ENCODE data around the gene BTC. TPM values are rescaled to one million over a fixed set of nuclear protein-coding genes. Genes with fewer than 3 reads are reported as not detected.

BTC gene
- total RNA-seq, 4 donors from 2014 or later: 1.8 to 13.4 (median 4.6) TPM

DNA sequence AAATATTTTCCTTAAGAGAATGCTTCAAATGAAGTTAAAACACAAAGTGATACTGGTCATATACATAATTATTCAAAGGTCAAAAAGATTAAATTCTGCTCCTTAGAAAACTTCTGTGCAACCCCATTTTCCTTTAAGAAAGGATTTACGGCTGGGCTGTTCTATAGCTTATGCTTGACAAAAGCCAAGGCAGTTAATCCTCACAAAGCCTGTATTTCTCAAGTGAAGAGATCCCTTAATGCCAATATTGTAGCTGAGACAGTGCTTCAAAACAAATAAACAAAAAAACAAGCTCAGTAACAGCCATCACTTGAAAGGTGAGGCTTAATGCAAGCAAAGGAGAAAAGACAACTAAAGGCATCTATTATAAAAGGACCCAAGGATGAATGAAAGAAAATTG lies 42.5 kb downstream of the BTC start:
- 71 to 77% methylated on average over 1 of the region's 1 CpG for WGBS, 2 donors
- Histone ChIP-seq H3K9me3 (no peaks in the 10 kb centered on the region), H3K27ac (no peak overlapping the region), H3K36me3 (peaks cover 0 to 5% (median 0%) of the 10 kb centered on the region in 3 donors), H3K4me3 (no peak overlapping the region), H3K4me1 (peaks cover 0 to 5% (median 0%) of the 10 kb centered on the region in 3 donors), H3K27me3 (no peaks in the 10 kb centered on the region)
- intact Hi-C loops (cut with DNase I): no loop called here
- no peak for DNase-seq
- TF ChIP-seq POLR2A (IDR thresholded peaks at IDR 0.05): no peak
- TF ChIP-seq, protein P1, sequence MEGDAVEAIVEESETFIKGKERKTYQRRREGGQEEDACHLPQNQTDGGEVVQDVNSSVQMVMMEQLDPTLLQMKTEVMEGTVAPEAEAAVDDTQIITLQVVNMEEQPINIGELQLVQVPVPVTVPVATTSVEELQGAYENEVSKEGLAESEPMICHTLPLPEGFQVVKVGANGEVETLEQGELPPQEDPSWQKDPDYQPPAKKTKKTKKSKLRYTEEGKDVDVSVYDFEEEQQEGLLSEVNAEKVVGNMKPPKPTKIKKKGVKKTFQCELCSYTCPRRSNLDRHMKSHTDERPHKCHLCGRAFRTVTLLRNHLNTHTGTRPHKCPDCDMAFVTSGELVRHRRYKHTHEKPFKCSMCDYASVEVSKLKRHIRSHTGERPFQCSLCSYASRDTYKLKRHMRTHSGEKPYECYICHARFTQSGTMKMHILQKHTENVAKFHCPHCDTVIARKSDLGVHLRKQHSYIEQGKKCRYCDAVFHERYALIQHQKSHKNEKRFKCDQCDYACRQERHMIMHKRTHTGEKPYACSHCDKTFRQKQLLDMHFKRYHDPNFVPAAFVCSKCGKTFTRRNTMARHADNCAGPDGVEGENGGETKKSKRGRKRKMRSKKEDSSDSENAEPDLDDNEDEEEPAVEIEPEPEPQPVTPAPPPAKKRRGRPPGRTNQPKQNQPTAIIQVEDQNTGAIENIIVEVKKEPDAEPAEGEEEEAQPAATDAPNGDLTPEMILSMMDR (IDR thresholded peaks at IDR 0.05): no peak

DNA sequence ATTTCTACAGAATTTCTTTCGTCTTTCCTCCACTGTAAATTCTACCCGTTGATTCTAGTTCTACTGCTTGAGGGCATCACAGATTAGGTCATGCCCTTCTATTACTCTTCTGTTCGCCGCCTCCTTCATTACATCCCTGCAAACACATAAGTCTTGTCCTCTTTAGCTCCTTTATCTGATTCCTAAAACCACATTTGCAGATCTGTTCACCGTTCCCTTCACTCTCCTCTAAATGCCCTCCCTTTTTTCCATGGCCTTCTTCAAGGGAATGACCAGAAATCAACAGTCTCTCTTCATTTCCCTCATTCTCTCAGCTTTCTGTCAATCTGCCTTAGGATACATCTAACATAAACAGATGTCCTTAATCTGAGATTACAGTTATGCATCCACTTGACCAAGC lies 43.1 kb downstream of the BTC start:
- no peaks in the 10 kb centered on the region for H3K9me3 ChIP-seq
- intact Hi-C loops (cut with DNase I): no loop called here
- no peak for DNase-seq
- peaks cover 0 to 6% (median 0%) of the 10 kb centered on the region in 3 donors for H3K36me3 ChIP-seq
- WGBS, 2 donors: 66 to 78% methylated on average over 5 of the region's 5 CpGs
- no peaks in the 10 kb centered on the region for H3K27me3 ChIP-seq
- peaks cover 0 to 5% (median 0%) of the 10 kb centered on the region in 3 donors for H3K4me1 ChIP-seq
- TF ChIP-seq POLR2A (IDR thresholded peaks at IDR 0.05): no peak
- TF ChIP-seq, protein P1 (IDR thresholded peaks at IDR 0.05): no peak
- H3K4me3 ChIP-seq: no peak overlapping the region
- no peak overlapping the region for H3K27ac ChIP-seq

DNA sequence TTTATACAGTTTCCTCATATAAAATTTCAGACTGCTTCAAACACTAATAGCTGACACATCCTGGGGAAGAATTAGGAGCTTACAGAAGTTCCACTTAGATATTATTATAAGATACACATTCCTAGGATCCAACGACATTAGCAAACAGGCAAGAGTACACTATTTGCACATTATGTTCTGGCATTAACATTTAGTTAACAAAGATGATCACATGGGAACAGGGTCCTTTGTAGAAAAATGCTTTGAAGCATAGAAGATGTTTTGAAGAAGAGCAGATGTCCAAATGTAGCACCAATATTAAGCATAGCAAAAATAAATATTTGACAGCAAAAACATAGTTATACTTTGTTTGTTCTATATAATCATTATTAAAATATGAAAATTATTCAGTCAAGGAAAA lies 52.1 kb downstream of the BTC start:
- Histone ChIP-seq H3K4me1 (peaks cover 0 to 12% (median 0%) of the 10 kb centered on the region in 3 donors), H3K36me3 (peaks cover 0 to 5% (median 0%) of the 10 kb centered on the region in 3 donors), H3K27me3 (no peaks in the 10 kb centered on the region), H3K27ac (peak overlapping the region in 1 of 4 donors; percentile 18), H3K4me3 (no peak overlapping the region), H3K9me3 (no peaks in the 10 kb centered on the region)
- WGBS, 2 donors: 20 to 38% methylated on average over 1 of the region's 1 CpG
- intact Hi-C loops (cut with DNase I): no loop called here
- no peak for DNase-seq
- TF ChIP-seq POLR2A (IDR thresholded peaks at IDR 0.05): no peak

DNA sequence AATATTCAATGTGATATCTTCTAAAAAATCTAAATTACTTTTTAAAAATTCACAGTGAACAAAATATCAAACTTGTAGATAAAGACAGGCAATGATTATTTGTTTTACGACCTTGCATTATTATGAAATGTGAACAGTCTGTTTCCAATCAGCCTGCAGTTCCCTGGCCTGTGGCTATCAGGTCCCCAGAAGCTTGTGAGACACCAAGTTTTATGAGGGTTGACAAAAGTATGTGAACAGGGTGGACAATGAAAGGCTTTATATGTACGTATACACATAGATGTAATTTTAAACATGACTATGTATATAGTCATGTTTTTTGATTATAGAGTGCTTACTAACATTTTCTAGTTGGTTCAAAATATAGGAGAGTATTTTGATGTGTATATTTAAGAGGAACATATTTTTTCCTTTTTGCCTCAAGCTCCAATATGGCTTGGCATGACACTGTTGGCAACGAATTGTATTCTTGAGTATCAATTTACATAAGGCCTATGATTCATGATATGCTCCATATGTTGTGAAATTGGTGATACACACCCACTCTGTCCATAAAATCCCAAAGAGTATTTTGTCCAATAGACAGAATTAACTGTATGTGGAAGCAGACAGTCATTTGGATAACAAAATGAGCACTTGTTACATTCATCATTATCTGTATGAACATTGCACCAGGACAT lies 55.7 kb downstream of the BTC start:
- Histone ChIP-seq H3K27ac (no peak overlapping the region), H3K4me1 (peaks cover 0 to 12% (median 0%) of the 10 kb centered on the region in 3 donors), H3K9me3 (no peaks in the 10 kb centered on the region), H3K27me3 (no peaks in the 10 kb centered on the region), H3K36me3 (no peaks in the 10 kb centered on the region), H3K4me3 (no peak overlapping the region)
- TF ChIP-seq, protein P1 (IDR thresholded peaks at IDR 0.05): no peak
- TF ChIP-seq POLR2A (IDR thresholded peaks at IDR 0.05): no peak
- intact Hi-C loops (cut with DNase I): no loop called here
- WGBS, 2 donors: 44 to 46% methylated on average over 3 of the region's 3 CpGs
- DNase-seq: no peak

DNA sequence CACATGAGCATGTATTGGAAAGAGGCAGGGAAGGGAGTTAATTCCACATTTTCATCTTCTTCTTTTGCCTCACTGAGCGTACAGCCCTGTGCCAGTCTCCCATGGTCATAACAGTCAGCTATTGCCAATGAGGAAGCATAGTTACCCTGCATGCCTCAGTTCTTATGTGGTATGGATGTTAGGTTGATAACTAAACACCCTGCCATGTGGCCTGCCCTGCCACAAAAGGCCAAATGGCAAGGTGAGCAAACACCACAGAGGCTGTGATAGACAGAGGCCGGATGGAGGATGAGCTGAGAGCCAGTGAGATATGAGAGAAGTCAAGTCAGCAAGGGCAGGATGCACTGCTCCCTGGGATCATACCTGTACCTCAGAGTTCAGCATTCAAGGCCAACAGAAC lies 59.3 kb downstream of the BTC start:
- Histone ChIP-seq H3K9me3 (no peaks in the 10 kb centered on the region), H3K4me3 (no peak overlapping the region), H3K4me1 (peaks cover 0 to 12% (median 0%) of the 10 kb centered on the region in 3 donors), H3K36me3 (no peaks in the 10 kb centered on the region), H3K27me3 (no peaks in the 10 kb centered on the region), H3K27ac (no peak overlapping the region)
- TF ChIP-seq POLR2A (IDR thresholded peaks at IDR 0.05): no peak
- TF ChIP-seq, protein P1 (IDR thresholded peaks at IDR 0.05): no peak
- 64 to 73% methylated on average over 1 to 2 of the region's 2 CpGs for WGBS, 2 donors
- intact Hi-C loops (cut with DNase I): no loop called here
- DNase-seq: no peak
